K562 (cell line): Measurements from ENCODE around the gene CHPF. TPM values are rescaled to one million over a fixed set of nuclear protein-coding genes. Genes with fewer than 3 reads are reported as not detected.
A peak's percentile ranks its signal among the peaks of the same experiment; 100 is the strongest.

Source experiments
- ARID3B ChIP-seq: fragments of 250-450 bp; sonication (Bioruptor Pico); IDR thresholded peaks from 2 replicates; pipeline ENCODE4 v1.4.0; 2020; ENCODE audit warnings: borderline replicate concordance
- ATF7 ChIP-seq: fragments of 450-650 bp; IDR thresholded peaks from 2 replicates; pipeline ENCODE4 v1.7.1; 2014; ENCODE audit warnings: mild to moderate bottlenecking, moderate library complexity
- E2F1 ChIP-seq: sonication (generic); formaldehyde crosslinking; IDR thresholded peaks from 2 replicates; pipeline ENCODE4 v1.8.1; 2023; ENCODE audit warnings: mild to moderate bottlenecking, missing genetic modification reagents, moderate library complexity
- ELK1 ChIP-seq: sonication (generic); formaldehyde crosslinking; IDR thresholded peaks from 2 replicates; pipeline ENCODE4 v1.8.1; 2022; ENCODE audit warnings: missing genetic modification reagents
- FUS ChIP-seq: fragments of 200-400 bp; formaldehyde crosslinking; optimal IDR thresholded peaks from 2 replicates; pipeline ENCODE3; 2017; ENCODE audit warnings: low read depth, low read length
- HCFC1 ChIP-seq: IDR thresholded peaks from 2 replicates; pipeline ENCODE4 v1.6.1; 2012; ENCODE audit warnings: low read depth, low read length, improper control_type of control experiment
- HDAC1 ChIP-seq, 2 experiments: fragments of 450-650 bp; IDR thresholded peaks; 2 replicates each; pipeline ENCODE4 v1.6.1; 2016 to 2017; ENCODE audit warnings: inconsistent platforms in 1 of 2, mild to moderate bottlenecking in 1 of 2, moderate library complexity in 1 of 2
- MEIS2 ChIP-seq: fragments of 450-650 bp; IDR thresholded peaks from 2 replicates; pipeline ENCODE4 v1.6.1; 2014; ENCODE audit warnings: mild to moderate bottlenecking; ENCODE audit not compliant: partially characterized antibody
- MTA3 ChIP-seq: fragments of 450-650 bp; formaldehyde crosslinking; IDR thresholded peaks from 2 replicates; pipeline ENCODE4 v1.6.1; 2017; ENCODE audit warnings: mild to moderate bottlenecking, borderline replicate concordance
- NRF1 ChIP-seq, 2 experiments: fragments of 450-650 bp; IDR thresholded peaks in 1 of 2; conservative IDR thresholded peaks in 1 of 2; 2 replicates each; pipeline ENCODE4 v1.6.1; 2014; ENCODE audit warnings: mild to moderate bottlenecking in 2 of 2
- PBX2 ChIP-seq, 2 experiments: IDR thresholded peaks in 1 of 2; conservative IDR thresholded peaks in 1 of 2; 2 replicates each; pipeline ENCODE4 v1.6.1; 2016; ENCODE audit warnings: low read depth in 2 of 2, mild to moderate bottlenecking in 1 of 2, missing compliant biosample characterization in 1 of 2, missing genetic modification characterization in 1 of 2, moderate library complexity in 1 of 2
- POLR2G ChIP-seq: fragments of 200-400 bp; formaldehyde crosslinking; IDR thresholded peaks from 2 replicates; pipeline ENCODE4 v1.6.1; 2017; ENCODE audit warnings: low read depth, mild to moderate bottlenecking, antibody characterized with exemption, low read length, moderate library complexity
- PRMT5 ChIP-seq: sonication (generic); formaldehyde crosslinking; IDR thresholded peaks from 2 replicates; pipeline ENCODE4 v1.5.0; 2020; ENCODE audit warnings: missing genetic modification reagents
- TOE1 ChIP-seq, 2 experiments: fragments of 450-650 bp in 1 of 2; sonication (generic) in 1 of 2; formaldehyde crosslinking in 1 of 2; IDR thresholded peaks; 2 replicates each; pipeline versions ENCODE4 v1.7.1 to v1.8.0; 2016 to 2022; ENCODE audit warnings: borderline replicate concordance in 2 of 2, mild to moderate bottlenecking in 2 of 2, antibody characterized with exemption in 1 of 2, inconsistent platforms in 1 of 2, low read depth in 1 of 2, missing genetic modification reagents in 1 of 2, moderate library complexity in 1 of 2
- ZFX ChIP-seq: sonication (generic); formaldehyde crosslinking; IDR thresholded peaks from 2 replicates; pipeline ENCODE4 v1.8.0; 2022; ENCODE audit warnings: mild to moderate bottlenecking, missing genetic modification reagents, moderate library complexity
- polyA plus RNA-seq, 8 experiments: library from polyadenylated mRNA; depleted of rRNA in 4 of 8; stranded (reverse) in 5 of 8; unstranded in 3 of 8; fragments of >200 nt; fragmentation: Nextera tagmentation in 2 of 8; fragmentation: Illumina TruSeq in 1 of 8; extraction: Ambion mirVana in 2 of 8; extraction: Trizol in 1 of 8; gene quantifications; 2 replicates each; pipeline versions ENCODE4 v1.2.1 to v1.2.3, GENCODE V29; 2011 to 2014; ENCODE audit warnings: inconsistent platforms in 1 of 8, missing spikeins in 1 of 8
- total RNA-seq, 7 experiments: library from RNA; depleted of rRNA in 6 of 7; stranded (reverse); fragments of >200 nt in 6 of 7; fragmentation: Illumina TruSeq in 2 of 7; extraction: Trizol in 2 of 7; gene quantifications; 2 replicates each; pipeline versions ENCODE4 v1.2.1 to v1.2.3, GENCODE V29; 2011 to 2021; ENCODE audit warnings: low replicate concordance in 1 of 7
- TF ChIP-seq, protein P1 (sequence below): sonication (generic); formaldehyde crosslinking; IDR thresholded peaks from 2 replicates; pipeline ENCODE4 v1.8.1; 2023; ENCODE audit warnings: mild to moderate bottlenecking, missing genetic modification reagents

The CHPF gene
- total and polyA plus RNA-seq, 9 of the 15 experiments (the other 6 are each of a cell fraction or from before 2014, with no cell fraction given): 0.15 to 57.2 (median 7.9) TPM

GRCh38 chr2:219543596-219544358 lies at the start of gene CHPF, which contains the start of gene TMEM198 (continued):
- TF ChIP-seq, protein P1, sequence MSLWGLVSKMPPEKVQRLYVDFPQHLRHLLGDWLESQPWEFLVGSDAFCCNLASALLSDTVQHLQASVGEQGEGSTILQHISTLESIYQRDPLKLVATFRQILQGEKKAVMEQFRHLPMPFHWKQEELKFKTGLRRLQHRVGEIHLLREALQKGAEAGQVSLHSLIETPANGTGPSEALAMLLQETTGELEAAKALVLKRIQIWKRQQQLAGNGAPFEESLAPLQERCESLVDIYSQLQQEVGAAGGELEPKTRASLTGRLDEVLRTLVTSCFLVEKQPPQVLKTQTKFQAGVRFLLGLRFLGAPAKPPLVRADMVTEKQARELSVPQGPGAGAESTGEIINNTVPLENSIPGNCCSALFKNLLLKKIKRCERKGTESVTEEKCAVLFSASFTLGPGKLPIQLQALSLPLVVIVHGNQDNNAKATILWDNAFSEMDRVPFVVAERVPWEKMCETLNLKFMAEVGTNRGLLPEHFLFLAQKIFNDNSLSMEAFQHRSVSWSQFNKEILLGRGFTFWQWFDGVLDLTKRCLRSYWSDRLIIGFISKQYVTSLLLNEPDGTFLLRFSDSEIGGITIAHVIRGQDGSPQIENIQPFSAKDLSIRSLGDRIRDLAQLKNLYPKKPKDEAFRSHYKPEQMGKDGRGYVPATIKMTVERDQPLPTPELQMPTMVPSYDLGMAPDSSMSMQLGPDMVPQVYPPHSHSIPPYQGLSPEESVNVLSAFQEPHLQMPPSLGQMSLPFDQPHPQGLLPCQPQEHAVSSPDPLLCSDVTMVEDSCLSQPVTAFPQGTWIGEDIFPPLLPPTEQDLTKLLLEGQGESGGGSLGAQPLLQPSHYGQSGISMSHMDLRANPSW (CRISPR knock-in tag): no peak
- TF ChIP-seq MTA3: peak; percentile 91
- TF ChIP-seq NRF1 (conservative IDR thresholded peaks at IDR 0.05 in 1 of 2, IDR thresholded peaks at IDR 0.05 in 1 of 2): peak; percentile 91 to 92
- peak; percentile 85 for TF ChIP-seq POLR2G
- TF ChIP-seq FUS: no peak
- no peak for TF ChIP-seq ARID3B (CRISPR knock-in tag)
- no peak for TF ChIP-seq ELK1
- 0 out of 4 replicates have a peak, but pooled peaks of 1 of the 2 experiments have one; percentile 24 for TF ChIP-seq HDAC1 (IDR thresholded peaks at IDR 0.05)
- TF ChIP-seq PBX2 (CRISPR knock-in tag; IDR thresholded peaks at IDR 0.05; ENCODE audit: low read depth): peak; percentile 62
- no peak for TF ChIP-seq PBX2 (tag; conservative IDR thresholded peaks at IDR 0.05; ENCODE audit: low read depth)
- peak; percentile 70; the same call in 1 of the 2 replicates for TF ChIP-seq E2F1 (CRISPR knock-in tag)
- TF ChIP-seq ATF7: peak; percentile 98
- peak; percentile 50 for TF ChIP-seq ZFX (CRISPR knock-in tag)
- TF ChIP-seq MEIS2: peak; percentile 76
- TF ChIP-seq PRMT5 (CRISPR knock-in tag): 0 out of 2 replicates have a peak, but pooled peaks have one; percentile 58
- TF ChIP-seq HCFC1: peak; percentile 49; the same call in 1 of the 2 replicates
- peak; percentile 66; the same call in 1 of the 2 replicates for TF ChIP-seq TOE1 (IDR thresholded peaks at IDR 0.05; ENCODE audit: borderline replicate concordance)
- TF ChIP-seq TOE1 (CRISPR knock-in tag; IDR thresholded peaks at IDR 0.05; ENCODE audit: borderline replicate concordance, low read depth): no peak
